ENCODE results near the gene PALLD. TPM values are rescaled to one million over a fixed set of nuclear protein-coding genes. Genes with fewer than 3 reads are reported as not detected.

Gene PALLD
- total RNA-seq, 4 donors from 2014 or later, result 1,903 to 3,507 (median 2,130) TPM

DNA sequence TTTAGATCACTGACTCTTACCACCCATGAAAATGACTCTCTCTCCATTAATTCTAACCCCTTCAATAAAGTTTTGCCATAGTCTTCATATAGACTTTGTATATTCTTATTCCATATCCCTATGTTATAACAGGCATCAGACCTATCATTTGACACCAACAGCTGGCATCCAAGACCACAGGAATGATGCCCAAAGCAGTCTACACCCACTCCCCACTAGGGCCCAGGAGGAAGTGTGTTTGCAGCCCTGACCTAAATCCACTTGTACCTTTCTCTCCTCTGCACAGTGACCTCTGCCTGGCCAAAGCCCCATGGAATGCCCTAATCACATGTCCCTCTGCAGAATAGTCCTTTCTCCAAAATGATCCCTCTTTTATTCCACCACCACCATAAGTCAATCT, 294.0 kb downstream of the PALLD start:
- H3K36me3 ChIP-seq, result no peaks in the 10 kb centered on the region
- no peaks in the 10 kb centered on the region for H3K9me3 ChIP-seq
- no peaks in the 10 kb centered on the region for H3K27me3 ChIP-seq
- no peak for TF ChIP-seq EP300 (IDR thresholded peaks at IDR 0.05)
- TF ChIP-seq POLR2A (IDR thresholded peaks at IDR 0.05; ENCODE audit: low read depth), result no peak
- TF ChIP-seq, protein P1, sequence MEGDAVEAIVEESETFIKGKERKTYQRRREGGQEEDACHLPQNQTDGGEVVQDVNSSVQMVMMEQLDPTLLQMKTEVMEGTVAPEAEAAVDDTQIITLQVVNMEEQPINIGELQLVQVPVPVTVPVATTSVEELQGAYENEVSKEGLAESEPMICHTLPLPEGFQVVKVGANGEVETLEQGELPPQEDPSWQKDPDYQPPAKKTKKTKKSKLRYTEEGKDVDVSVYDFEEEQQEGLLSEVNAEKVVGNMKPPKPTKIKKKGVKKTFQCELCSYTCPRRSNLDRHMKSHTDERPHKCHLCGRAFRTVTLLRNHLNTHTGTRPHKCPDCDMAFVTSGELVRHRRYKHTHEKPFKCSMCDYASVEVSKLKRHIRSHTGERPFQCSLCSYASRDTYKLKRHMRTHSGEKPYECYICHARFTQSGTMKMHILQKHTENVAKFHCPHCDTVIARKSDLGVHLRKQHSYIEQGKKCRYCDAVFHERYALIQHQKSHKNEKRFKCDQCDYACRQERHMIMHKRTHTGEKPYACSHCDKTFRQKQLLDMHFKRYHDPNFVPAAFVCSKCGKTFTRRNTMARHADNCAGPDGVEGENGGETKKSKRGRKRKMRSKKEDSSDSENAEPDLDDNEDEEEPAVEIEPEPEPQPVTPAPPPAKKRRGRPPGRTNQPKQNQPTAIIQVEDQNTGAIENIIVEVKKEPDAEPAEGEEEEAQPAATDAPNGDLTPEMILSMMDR (IDR thresholded peaks at IDR 0.05), result no peak
- TF ChIP-seq POLR2AphosphoS5 (IDR thresholded peaks at IDR 0.05), result no peak
- no peak overlapping the region for H3K4me3 ChIP-seq
- H3K4me1 ChIP-seq, result peaks cover 0 to 6% (median 0%) of the 10 kb centered on the region in 4 donors
- DNase-seq (ENCODE audit: extremely low spot score), result no peak
- no peak overlapping the region for H3K27ac ChIP-seq (replicated peaks in 1 of 4)
- intact Hi-C loops (cut with DNase I), result no loop called here

DNA sequence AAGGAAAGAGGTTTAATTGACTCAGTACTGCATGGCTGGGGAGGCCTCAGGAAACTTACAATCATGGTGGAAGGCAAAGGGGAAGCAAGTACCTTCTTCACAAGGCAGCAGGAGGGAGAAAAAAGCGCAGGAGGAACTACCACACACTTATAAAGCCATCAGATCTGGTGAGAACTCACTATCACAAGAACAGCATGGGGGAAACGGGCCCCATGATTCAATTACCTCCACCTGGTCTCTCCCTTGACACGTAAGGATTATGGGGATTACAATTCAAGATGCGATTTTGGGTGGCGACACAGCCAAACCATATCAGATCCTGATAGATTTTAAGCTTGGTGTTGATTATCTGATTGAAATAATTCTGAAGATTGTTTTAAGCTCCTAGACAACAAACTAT, 294.5 kb downstream of the PALLD start:
- DNase-seq (ENCODE audit: extremely low spot score), result no peak
- 92% methylated on average over 5 of the region's 5 CpGs for whole genome bisulfite sequencing
- Histone ChIP-seq H3K9me3 (no peaks in the 10 kb centered on the region), H3K4me1 (peaks cover 2 to 8% (median 4%) of the 10 kb centered on the region in 4 donors), H3K27ac (replicated peaks in 1 of 4) (no peak overlapping the region), H3K36me3 (no peaks in the 10 kb centered on the region), H3K4me3 (no peak overlapping the region), H3K27me3 (no peaks in the 10 kb centered on the region)
- TF ChIP-seq POLR2A (IDR thresholded peaks at IDR 0.05; ENCODE audit: low read depth) (no peak), EP300 (IDR thresholded peaks at IDR 0.05) (no peak), POLR2AphosphoS5 (IDR thresholded peaks at IDR 0.05) (no peak)
- TF ChIP-seq, protein P1 (IDR thresholded peaks at IDR 0.05), result no peak
- intact Hi-C loops (cut with DNase I), result no loop called here

DNA sequence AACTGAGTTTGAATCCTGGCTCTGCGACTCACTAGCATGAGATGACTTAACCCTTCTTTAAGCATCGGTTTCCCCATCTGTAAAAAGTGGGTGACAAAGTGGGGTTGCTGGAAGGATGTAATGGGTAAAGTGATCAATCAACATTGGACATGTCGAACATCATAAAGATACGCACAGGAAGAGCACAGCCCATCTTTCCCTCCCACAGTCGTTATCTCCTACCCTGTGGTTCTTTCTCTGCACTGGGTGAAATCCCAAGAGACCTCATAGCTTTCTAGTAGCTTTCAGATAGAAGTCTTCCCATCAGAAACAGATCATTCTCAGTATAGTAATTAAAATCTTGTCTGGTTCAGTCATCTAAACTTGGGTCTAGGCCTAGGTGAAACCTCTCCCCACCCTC, 296.7 kb downstream of the PALLD start:
- H3K9me3 ChIP-seq, result no peaks in the 10 kb centered on the region
- H3K27me3 ChIP-seq, result no peaks in the 10 kb centered on the region
- no peaks in the 10 kb centered on the region for H3K36me3 ChIP-seq
- intact Hi-C loops (cut with DNase I), result no loop called here
- TF ChIP-seq, protein P1 (IDR thresholded peaks at IDR 0.05), result no peak
- TF ChIP-seq POLR2A (IDR thresholded peaks at IDR 0.05; ENCODE audit: low read depth), result no peak
- no peak for TF ChIP-seq EP300 (IDR thresholded peaks at IDR 0.05)
- no peak for TF ChIP-seq POLR2AphosphoS5 (IDR thresholded peaks at IDR 0.05)
- H3K27ac ChIP-seq (replicated peaks in 1 of 4), result no peak overlapping the region
- H3K4me3 ChIP-seq, result no peak overlapping the region
- 90% methylated on average over 5 of the region's 5 CpGs for WGBS
- DNase-seq (ENCODE audit: extremely low spot score), result no peak
- H3K4me1 ChIP-seq, result peaks cover 17 to 22% (median 19%) of the 10 kb centered on the region in 4 donors

DNA sequence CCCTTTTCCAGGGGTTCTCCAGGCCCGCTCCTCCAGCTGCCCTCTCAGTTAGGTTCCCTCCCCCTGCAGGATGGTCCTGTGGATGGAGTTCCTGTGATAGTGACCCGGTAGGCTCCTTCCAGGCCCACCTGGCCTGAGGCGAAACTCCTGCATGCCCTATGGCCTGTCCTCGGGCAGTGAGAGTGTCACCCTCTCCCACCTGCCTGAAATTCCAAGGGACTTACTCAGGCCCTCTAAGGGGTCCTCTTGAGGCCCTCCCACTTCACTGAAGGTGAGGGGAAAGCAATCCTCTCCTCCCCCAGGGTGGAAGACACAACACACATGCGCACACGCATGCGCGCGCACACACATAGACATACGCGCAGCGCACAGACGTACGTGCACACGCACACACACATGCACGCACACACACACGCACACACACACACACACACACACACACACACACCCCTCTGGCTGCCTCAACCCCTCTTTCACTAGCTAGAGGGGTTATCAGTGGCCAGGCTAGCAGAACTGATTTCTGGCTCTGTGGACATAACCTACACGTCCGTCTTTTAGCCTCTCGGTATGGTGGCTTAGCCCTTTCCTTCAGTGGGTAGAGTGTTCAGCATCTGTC, 297.3 kb downstream of the PALLD start:
- Histone ChIP-seq H3K36me3 (no peaks in the 10 kb centered on the region), H3K4me1 (peaks cover 17 to 22% (median 19%) of the 10 kb centered on the region in 4 donors), H3K27me3 (no peaks in the 10 kb centered on the region), H3K27ac (replicated peaks in 1 of 4) (no peak overlapping the region), H3K4me3 (no peak overlapping the region), H3K9me3 (no peaks in the 10 kb centered on the region)
- DNase-seq (ENCODE audit: extremely low spot score), result no peak
- intact Hi-C loops (cut with DNase I), result no loop called here
- TF ChIP-seq, protein P1 (IDR thresholded peaks at IDR 0.05), result no peak
- no peak for TF ChIP-seq POLR2A (IDR thresholded peaks at IDR 0.05; ENCODE audit: low read depth)
- TF ChIP-seq POLR2AphosphoS5 (IDR thresholded peaks at IDR 0.05), result no peak
- no peak for TF ChIP-seq EP300 (IDR thresholded peaks at IDR 0.05)
- WGBS, result 82% methylated on average over 20 of the region's 20 CpGs

DNA sequence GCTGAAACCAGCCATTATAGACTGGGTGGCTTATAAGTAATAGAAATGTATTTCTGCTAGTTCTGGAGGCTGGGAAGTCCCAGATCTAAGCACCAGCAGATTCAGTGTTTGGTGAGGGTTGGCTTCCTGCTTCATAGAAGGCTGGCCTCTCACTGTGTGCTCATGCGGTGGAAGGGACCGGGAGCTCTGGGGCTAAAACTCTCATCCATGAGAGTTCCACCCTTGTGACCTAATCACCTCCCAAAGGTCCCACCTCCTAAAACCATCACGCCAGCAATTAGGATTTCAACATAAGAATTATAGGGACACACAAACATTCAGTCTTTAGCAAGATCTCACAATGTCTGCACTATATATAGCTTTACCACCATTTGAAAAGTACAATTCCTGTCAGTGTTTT, 298.0 kb downstream of the PALLD start:
- TF ChIP-seq POLR2AphosphoS5 (IDR thresholded peaks at IDR 0.05), result no peak
- TF ChIP-seq, protein P1 (IDR thresholded peaks at IDR 0.05), result no peak
- TF ChIP-seq POLR2A (IDR thresholded peaks at IDR 0.05; ENCODE audit: low read depth), result no peak
- TF ChIP-seq EP300 (IDR thresholded peaks at IDR 0.05), result no peak
- DNase-seq (ENCODE audit: extremely low spot score), result no peak
- intact Hi-C loops (cut with DNase I), result no loop called here
- H3K4me1 ChIP-seq, result peaks cover 17 to 22% (median 19%) of the 10 kb centered on the region in 4 donors
- no peaks in the 10 kb centered on the region for H3K36me3 ChIP-seq
- H3K4me3 ChIP-seq, result no peak overlapping the region
- H3K27me3 ChIP-seq, result no peaks in the 10 kb centered on the region
- H3K9me3 ChIP-seq, result no peaks in the 10 kb centered on the region
- no peak overlapping the region for H3K27ac ChIP-seq (replicated peaks in 1 of 4)
- WGBS, result 83% methylated on average over 3 of the region's 3 CpGs
